ENCODE data around the gene SNAPC2. TPM values are rescaled to one million over a fixed set of nuclear protein-coding genes. Genes with fewer than 3 reads are reported as not detected.

Gene SNAPC2
- total RNA-seq, 4 donors from 2014 or later: 11.4 to 35.9 (median 13.0) TPM

GRCh38 chr19:7881910-7882309 lies 38.2 kb upstream of the SNAPC2 start:
- no peak overlapping the region for H3K27ac ChIP-seq
- TF ChIP-seq EP300 (IDR thresholded peaks at IDR 0.05; ENCODE audit: low read depth): no peak
- no peak for TF ChIP-seq POLR2A (IDR thresholded peaks at IDR 0.05)
- TF ChIP-seq CTCF (IDR thresholded peaks at IDR 0.05): no peak
- no peak for TF ChIP-seq POLR2AphosphoS5 (IDR thresholded peaks at IDR 0.05)
- H3K4me1 ChIP-seq: no peaks in the 10 kb centered on the region
- no peak overlapping the region for H3K4me3 ChIP-seq
- intact Hi-C loops (cut with DNase I; ENCODE audit: low total_unique reads): no loop called here
- in situ Hi-C loops (cut with MboI; ENCODE audit: low pct_ligation_motif_present in 1 of 4, low pct_unique_long_range_greater_than_20kb in 1 of 4, low sequenced_read_pairs in 3 of 4): no loop called here
- 89% methylated on average over 3 of the region's 3 CpGs for WGBS, 2 donors (ENCODE audit: low coverage in 1 of 2)
- DNase-seq: no peak
- H3K27me3 ChIP-seq: peaks cover 18% of the 10 kb centered on the region
- H3K36me3 ChIP-seq: no peaks in the 10 kb centered on the region
- no peaks in the 10 kb centered on the region for H3K9me3 ChIP-seq

- H3K4me3 ChIP-seq: no peak overlapping the region
- H3K9me3 ChIP-seq: no peaks in the 10 kb centered on the region
- intact Hi-C loops (cut with DNase I; ENCODE audit: low total_unique reads): no loop called here
- H3K4me1 ChIP-seq: peaks cover 0 to 4% (median 2%) of the 10 kb centered on the region in 4 donors
- no peaks in the 10 kb centered on the region for H3K36me3 ChIP-seq
- in situ Hi-C loops (cut with MboI; ENCODE audit: low pct_ligation_motif_present in 1 of 4, low pct_unique_long_range_greater_than_20kb in 1 of 4, low sequenced_read_pairs in 3 of 4): no loop called here
- 82% methylated on average over 4 of the region's 4 CpGs; no CpG with 5 or more reads in 1 of the 2 donors for WGBS, 2 donors (ENCODE audit: low coverage in 1 of 2)
- no peak for TF ChIP-seq POLR2A (IDR thresholded peaks at IDR 0.05)
- TF ChIP-seq EP300 (IDR thresholded peaks at IDR 0.05; ENCODE audit: low read depth): no peak
- no peak for TF ChIP-seq POLR2AphosphoS5 (IDR thresholded peaks at IDR 0.05)
- TF ChIP-seq CTCF (IDR thresholded peaks at IDR 0.05): no peak
- H3K27me3 ChIP-seq: peaks cover 26% of the 10 kb centered on the region
- DNase-seq: no peak
- no peak overlapping the region for H3K27ac ChIP-seq
Observed at GRCh38 chr19:7883105-7883504, 37.0 kb upstream of the SNAPC2 start.

- 81% methylated on average over 2 of the region's 2 CpGs; no CpG with 5 or more reads in 1 of the 2 donors for whole genome bisulfite sequencing, 2 donors (ENCODE audit: low coverage in 1 of 2)
- Histone ChIP-seq H3K9me3 (no peaks in the 10 kb centered on the region), H3K4me1 (peaks cover 0 to 10% (median 9%) of the 10 kb centered on the region in 4 donors), H3K27me3 (peaks cover 35% of the 10 kb centered on the region), H3K4me3 (no peak overlapping the region), H3K36me3 (no peaks in the 10 kb centered on the region), H3K27ac (no peak overlapping the region)
- no peak for DNase-seq
- in situ Hi-C loops (cut with MboI; ENCODE audit: low pct_ligation_motif_present in 1 of 4, low pct_unique_long_range_greater_than_20kb in 1 of 4, low sequenced_read_pairs in 3 of 4) (no loop called here), intact Hi-C loops (cut with DNase I; ENCODE audit: low total_unique reads) (no loop called here)
- TF ChIP-seq POLR2AphosphoS5 (IDR thresholded peaks at IDR 0.05) (no peak), CTCF (IDR thresholded peaks at IDR 0.05) (no peak), POLR2A (IDR thresholded peaks at IDR 0.05) (no peak), EP300 (IDR thresholded peaks at IDR 0.05; ENCODE audit: low read depth) (no peak)
Observed at GRCh38 chr19:7883796-7884570, 36.2 kb upstream of the SNAPC2 start.

- in situ Hi-C loops (cut with MboI; ENCODE audit: low pct_ligation_motif_present in 1 of 4, low pct_unique_long_range_greater_than_20kb in 1 of 4, low sequenced_read_pairs in 3 of 4) (no loop called here), intact Hi-C loops (cut with DNase I; ENCODE audit: low total_unique reads) (no loop called here)
- peaks cover 0 to 11% (median 9%) of the 10 kb centered on the region in 4 donors for H3K4me1 ChIP-seq
- no peak overlapping the region for H3K4me3 ChIP-seq
- H3K36me3 ChIP-seq: no peaks in the 10 kb centered on the region
- DNase-seq: no peak
- no peaks in the 10 kb centered on the region for H3K9me3 ChIP-seq
- 61 to 74% methylated on average over 5 to 8 of the region's 8 CpGs for WGBS, 2 donors (ENCODE audit: low coverage in 1 of 2)
- TF ChIP-seq CTCF (IDR thresholded peaks at IDR 0.05): no peak
- TF ChIP-seq POLR2AphosphoS5 (IDR thresholded peaks at IDR 0.05): no peak
- TF ChIP-seq EP300 (IDR thresholded peaks at IDR 0.05; ENCODE audit: low read depth): no peak
- no peak for TF ChIP-seq POLR2A (IDR thresholded peaks at IDR 0.05)
- peaks cover 44% of the 10 kb centered on the region for H3K27me3 ChIP-seq
- H3K27ac ChIP-seq: no peak overlapping the region
Observed at GRCh38 chr19:7885818-7886217, 34.3 kb upstream of the SNAPC2 start.

Data from transverse colon (tissue), 4 donors.